ENCODE results near the gene DOCK6.

- TF ChIP-seq POLR2A (IDR thresholded peaks at IDR 0.05) (no peak), CTCF (IDR thresholded peaks at IDR 0.05) (no peak)
Measured at GRCh38 chr19:11171144-11171543, 91.2 kb downstream of the DOCK6 start.

Data from ovary (tissue), 3 donors.